Left forelimb (tissue), 1 donor: Measurements from ENCODE around the gene MAJIN.
"Not testable (repeated sequence)": the region's sequence is repeated elsewhere in the genome, so short reads cannot be mapped to it uniquely, and the experiment has no call there.

ENCODE experiments used
- DNase-seq: peaks from one replicate; pipeline ENCODE4 v3.0.0-alpha.2; 2018; ENCODE audit warnings: low spot score

MAJIN gene

DNA sequence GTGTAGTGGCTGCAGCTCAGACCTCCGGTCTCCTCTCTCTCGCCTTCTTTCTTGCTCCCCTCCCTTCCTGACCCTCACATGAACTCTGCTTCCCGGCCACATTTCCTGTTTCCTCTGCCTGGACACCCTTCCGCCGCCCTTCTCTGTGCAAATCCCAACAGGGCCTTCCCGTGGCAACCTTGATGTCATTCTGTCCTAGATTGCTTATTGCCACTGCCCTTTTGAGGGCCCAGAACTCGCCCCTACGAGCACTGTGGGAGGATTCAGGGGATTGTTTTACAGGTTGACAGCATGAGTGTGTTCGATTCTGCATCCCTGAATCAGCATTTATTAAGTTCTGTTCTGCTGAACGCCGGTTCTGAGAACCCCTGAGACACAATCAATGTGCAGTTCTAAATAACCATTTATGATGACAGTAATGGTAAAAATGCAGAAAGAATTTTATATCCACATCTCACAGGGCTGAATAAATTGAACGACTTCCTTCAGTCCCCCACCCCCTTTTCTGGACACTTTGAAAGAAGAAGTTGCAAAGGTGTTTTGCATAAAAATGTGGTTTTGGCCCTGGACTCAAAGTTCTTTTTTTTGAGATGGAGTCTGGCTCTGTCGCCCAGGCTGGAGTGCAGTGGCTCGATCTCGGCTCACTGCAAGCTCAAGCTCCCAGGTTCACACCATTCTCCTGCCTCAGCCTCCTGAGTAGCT lies 18.5 kb upstream of the MAJIN start:
- DNase-seq = no peak

- no peak for DNase-seq
Measured at GRCh38 chr11:64989416-64989815, 17.5 kb upstream of the MAJIN start.

GRCh38 chr11:64987998-64988854 lies 16.3 kb upstream of the MAJIN start:
- no peak for DNase-seq

GRCh38 chr11:64983339-64983738 lies 11.4 kb upstream of the MAJIN start:
- DNase-seq = not testable (repeated sequence)

DNA sequence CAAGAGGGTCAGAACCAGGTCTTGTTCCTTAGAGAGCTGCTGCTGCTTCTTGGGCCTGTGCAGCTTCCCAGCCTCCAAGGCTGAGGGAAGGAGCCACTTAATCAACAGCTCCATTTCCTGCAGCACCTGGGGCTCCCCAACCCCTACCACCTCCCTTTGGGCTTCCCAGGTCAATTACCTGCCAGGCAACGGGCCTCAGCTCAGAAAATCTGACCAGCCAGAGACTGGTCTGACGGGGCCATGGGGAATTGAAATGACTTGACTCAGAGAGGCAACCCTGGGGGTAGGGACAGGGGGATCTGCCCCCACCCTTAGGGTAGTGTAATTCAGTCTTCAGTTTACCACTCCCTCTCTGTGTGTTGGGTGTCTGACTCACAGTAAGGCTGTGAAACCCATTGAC lies 4.7 kb upstream of the MAJIN start:
- no peak for DNase-seq

GRCh38 chr11:64974124-64974523 lies 2.2 kb upstream of the MAJIN start:
- no peak for DNase-seq

- no peak for DNase-seq
Measured at GRCh38 chr11:64970731-64971151, 1.2 kb downstream of the MAJIN start.

- no peak for DNase-seq
Measured at GRCh38 chr11:64969209-64969608, 2.7 kb downstream of the MAJIN start.

DNA sequence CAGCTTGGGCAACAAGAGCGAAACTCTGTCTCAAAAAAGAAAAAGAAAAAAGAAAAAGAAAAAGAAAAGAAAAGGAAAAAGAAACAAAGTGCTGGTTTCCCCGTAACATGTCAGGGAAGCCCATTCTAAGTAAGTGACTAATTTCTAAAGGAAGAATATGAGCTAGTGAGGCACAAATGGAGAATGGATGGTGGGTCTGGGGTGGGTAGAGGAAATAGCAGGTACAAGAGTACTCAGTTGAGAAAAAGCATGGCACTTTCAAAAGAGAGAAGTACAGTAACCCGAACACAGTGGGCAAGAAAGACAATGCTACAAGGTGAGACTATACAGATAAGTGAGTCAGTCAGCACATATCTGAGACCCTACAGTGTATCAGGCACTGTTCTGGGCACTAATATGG lies 4.5 kb downstream of the MAJIN start:
- DNase-seq = no peak

- DNase-seq = no peak
Measured at GRCh38 chr11:64963072-64963631, 8.8 kb downstream of the MAJIN start.

DNA sequence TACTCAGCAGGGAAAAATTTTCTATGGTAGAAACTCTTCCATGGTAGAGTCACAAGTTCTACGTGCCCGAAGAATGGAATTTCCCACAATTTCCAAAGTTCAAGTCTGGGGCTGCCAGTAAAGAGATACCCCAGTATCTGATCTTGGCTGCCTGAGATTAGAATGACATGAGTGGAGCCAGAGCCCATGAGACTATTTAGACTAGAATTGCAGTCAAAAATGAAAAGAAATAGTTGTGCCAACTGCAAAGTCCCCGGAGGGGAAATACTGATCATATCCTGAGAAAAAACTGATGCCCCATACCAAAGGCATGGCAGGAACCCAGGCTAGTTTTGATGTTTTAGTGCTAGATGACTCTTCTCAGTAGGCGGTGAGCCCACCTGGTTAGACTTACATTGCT lies 11.2 kb downstream of the MAJIN start:
- no peak for DNase-seq

- no peak for DNase-seq
Measured at GRCh38 chr11:64959498-64959897, 12.4 kb downstream of the MAJIN start.

DNA sequence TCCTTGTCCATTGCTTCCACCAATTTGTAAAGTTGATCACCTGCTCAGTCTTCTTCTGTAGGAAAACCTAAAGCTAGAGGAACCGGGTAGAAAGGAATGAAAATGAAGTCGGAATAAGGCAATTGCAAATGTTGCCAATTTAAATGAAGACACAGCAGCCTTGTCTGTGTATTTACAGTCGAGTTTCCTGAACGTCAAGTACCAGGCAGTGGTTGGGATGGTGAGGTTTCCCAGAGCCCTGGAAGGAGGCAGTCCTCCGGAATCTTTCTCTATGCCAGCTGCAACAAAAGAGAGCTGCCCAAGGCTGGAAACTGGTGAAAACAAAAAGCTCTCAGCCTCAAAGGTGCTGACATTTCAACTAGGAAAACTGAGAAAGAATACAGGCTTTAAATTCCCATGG lies 17.7 kb downstream of the MAJIN start:
- no peak for DNase-seq

- DNase-seq = no peak
Measured at GRCh38 chr11:64951529-64951928, 20.4 kb downstream of the MAJIN start.

- no peak for DNase-seq
Measured at GRCh38 chr11:64947208-64947814, 24.6 kb downstream of the MAJIN start.

DNA sequence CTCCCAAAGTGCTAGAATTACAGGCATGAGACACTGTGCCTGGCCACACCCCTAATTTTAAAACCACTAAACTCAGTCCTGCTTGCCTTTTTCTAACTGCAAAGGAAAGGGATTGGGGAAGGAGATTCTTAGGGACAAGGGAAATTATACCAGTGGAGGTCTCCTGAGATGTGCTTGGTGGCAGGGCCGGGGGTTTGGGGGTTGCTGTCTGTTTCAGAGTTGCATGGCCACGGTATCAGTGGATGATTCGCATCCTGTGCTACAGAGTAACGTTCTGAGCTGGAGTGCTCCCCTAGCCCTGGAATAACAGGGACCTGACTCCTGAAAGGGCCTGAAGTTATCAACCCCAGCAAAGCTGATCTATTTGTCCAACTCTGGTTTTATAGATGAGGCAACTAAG lies 35.4 kb downstream of the MAJIN start:
- no peak for DNase-seq

- no peak for DNase-seq
Measured at GRCh38 chr11:64935359-64936081, 36.4 kb downstream of the MAJIN start, which contains the start of gene GPHA2. Gene GPHA2, minus strand, starts transcription at chr11:64935893. Its CDS starts 433 bp downstream, at chr11:64935460.

GRCh38 chr11:64934682-64935358 lies 37.1 kb downstream of the MAJIN start:
- DNase-seq = no peak

GRCh38 chr11:64933935-64934681 lies 37.8 kb downstream of the MAJIN start:
- no peak for DNase-seq

- no peak for DNase-seq
Measured at GRCh38 chr11:64933213-64933934, 38.5 kb downstream of the MAJIN start.
